GM19099 (cell line): ENCODE data around the gene VEPH1.

ENCODE experiments used
- POLR2A ChIP-seq: IDR thresholded peaks from 3 replicates; pipeline ENCODE4 v1.6.1; 2011; ENCODE audit warnings: low read depth; ENCODE audit not compliant: insufficient read length; ENCODE audit errors: extremely low read depth

VEPH1 gene

GRCh38 chr3:157407769-157408168 lies 95.4 kb downstream of the VEPH1 start:
- TF ChIP-seq POLR2A, result no peak

GRCh38 chr3:157406394-157406793 lies 96.8 kb downstream of the VEPH1 start:
- no peak for TF ChIP-seq POLR2A

- no peak for TF ChIP-seq POLR2A
Observed at GRCh38 chr3:157405457-157405856, 97.8 kb downstream of the VEPH1 start.

GRCh38 chr3:157404381-157404780 lies 98.8 kb downstream of the VEPH1 start:
- no peak for TF ChIP-seq POLR2A

- TF ChIP-seq POLR2A, result no peak
Observed at GRCh38 chr3:157398598-157398997, 104.6 kb downstream of the VEPH1 start.

- TF ChIP-seq POLR2A, result no peak
Observed at GRCh38 chr3:157394411-157394810, 108.8 kb downstream of the VEPH1 start.

GRCh38 chr3:157393113-157393512 lies 110.1 kb downstream of the VEPH1 start:
- TF ChIP-seq POLR2A, result no peak

GRCh38 chr3:157392104-157392503 lies 111.1 kb downstream of the VEPH1 start:
- TF ChIP-seq POLR2A, result no peak

- TF ChIP-seq POLR2A, result no peak
Observed at GRCh38 chr3:157390713-157391515, 112.3 kb downstream of the VEPH1 start.

- no peak for TF ChIP-seq POLR2A
Observed at GRCh38 chr3:157388976-157389375, 114.2 kb downstream of the VEPH1 start.

- no peak for TF ChIP-seq POLR2A
Observed at GRCh38 chr3:157387708-157388435, 115.3 kb downstream of the VEPH1 start.

GRCh38 chr3:157384491-157384890 lies 118.7 kb downstream of the VEPH1 start:
- TF ChIP-seq POLR2A, result no peak

- TF ChIP-seq POLR2A, result no peak
Observed at GRCh38 chr3:157384031-157384430, 119.2 kb downstream of the VEPH1 start.

- no peak for TF ChIP-seq POLR2A
Observed at GRCh38 chr3:157381606-157382005, 121.6 kb downstream of the VEPH1 start.

- no peak for TF ChIP-seq POLR2A
Observed at GRCh38 chr3:157379525-157380140, 123.6 kb downstream of the VEPH1 start.

GRCh38 chr3:157376603-157377300 lies 126.5 kb downstream of the VEPH1 start:
- no peak for TF ChIP-seq POLR2A
